HepG2 (cell line): ENCODE results near the gene FBXO7.

Experiments used
- CBX5 ChIP-seq: sonication (generic); formaldehyde crosslinking; IDR thresholded peaks from 2 replicates; pipeline ENCODE4 v1.4.0; 2020; ENCODE audit warnings: missing genetic modification reagents, borderline replicate concordance
- CHD4 ChIP-seq: fragments of 200-600 bp; sonication (generic); IDR thresholded peaks from 2 replicates; pipeline ENCODE4 v1.7.0; 2017; ENCODE audit warnings: mild to moderate bottlenecking, low read length, borderline replicate concordance
- MAFG ChIP-seq: sonication (generic); formaldehyde crosslinking; IDR thresholded peaks from 2 replicates; pipeline ENCODE4 v1.5.1; 2020; ENCODE audit warnings: mild to moderate bottlenecking, missing genetic modification reagents
- NR2C2 ChIP-seq: sonication (generic); formaldehyde crosslinking; IDR thresholded peaks from 2 replicates; pipeline ENCODE4 v1.4.0; 2020; ENCODE audit warnings: missing genetic modification reagents, mild to moderate bottlenecking, moderate library complexity, borderline replicate concordance
- POLR2A ChIP-seq, 2 experiments: IDR thresholded peaks; 2 replicates each; pipeline ENCODE4 v1.6.1; 2011; ENCODE audit warnings: low read depth in 2 of 2, low read length in 2 of 2, mild to moderate bottlenecking in 1 of 2, moderate library complexity in 1 of 2; ENCODE audit not compliant: insufficient read depth in 1 of 2
- SP2 ChIP-seq: sonication (generic); formaldehyde crosslinking; IDR thresholded peaks from 2 replicates; pipeline ENCODE4 v1.5.1; 2020; ENCODE audit warnings: mild to moderate bottlenecking, missing genetic modification reagents
- TAF15 ChIP-seq: fragments of 200-400 bp; formaldehyde crosslinking; IDR thresholded peaks from one replicate; pipeline ENCODE4 v1.6.1; 2018; ENCODE audit warnings: mild to moderate bottlenecking, low read depth, low read length; ENCODE audit not compliant: poor library complexity, severe bottlenecking
- ZNF644 ChIP-seq: IDR thresholded peaks from 2 replicates; pipeline ENCODE4 v1.6.1; 2016; ENCODE audit warnings: low read depth
- TF ChIP-seq, protein P1 (sequence below): sonication (generic); formaldehyde crosslinking; IDR thresholded peaks from 2 replicates; pipeline ENCODE4 v1.4.0; 2020; ENCODE audit warnings: mild to moderate bottlenecking, missing genetic modification reagents, borderline replicate concordance
- TF ChIP-seq, protein P2 (sequence below): sonication (generic); formaldehyde crosslinking; IDR thresholded peaks from 2 replicates; pipeline ENCODE4 v1.5.0; 2020; ENCODE audit warnings: missing genetic modification reagents
- TF ChIP-seq, protein P3 (sequence below): sonication (generic); formaldehyde crosslinking; IDR thresholded peaks from 2 replicates; pipeline ENCODE4 v1.4.0; 2020; ENCODE audit warnings: missing genetic modification reagents

DNA sequence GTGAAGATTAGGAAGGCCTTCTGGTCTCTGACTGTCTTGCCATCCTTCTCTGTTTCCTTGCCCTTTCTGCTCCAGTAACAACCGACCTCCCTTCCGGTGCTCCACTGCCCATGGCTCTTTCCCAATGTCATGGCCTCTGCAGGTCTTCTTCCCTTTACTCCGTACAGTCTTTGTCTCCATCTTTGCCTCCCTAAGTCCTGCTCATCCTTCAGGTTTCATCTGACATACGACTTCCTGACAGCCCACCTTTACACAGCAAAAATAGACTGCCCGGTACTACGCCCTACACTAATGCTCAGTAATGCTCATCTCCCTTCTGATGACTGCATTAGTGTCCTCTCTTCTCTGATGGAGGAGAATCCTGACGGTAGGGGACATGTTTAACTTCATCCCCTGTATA is 63.9 kb downstream of the FBXO7 start:
- no peak for TF ChIP-seq CHD4
- TF ChIP-seq POLR2A (IDR thresholded peaks at IDR 0.05; ENCODE audit: insufficient read depth in 1 of 2, low read depth in 2 of 2, low read length in 2 of 2): no peak
- no peak for TF ChIP-seq MAFG
- TF ChIP-seq, protein P1, sequence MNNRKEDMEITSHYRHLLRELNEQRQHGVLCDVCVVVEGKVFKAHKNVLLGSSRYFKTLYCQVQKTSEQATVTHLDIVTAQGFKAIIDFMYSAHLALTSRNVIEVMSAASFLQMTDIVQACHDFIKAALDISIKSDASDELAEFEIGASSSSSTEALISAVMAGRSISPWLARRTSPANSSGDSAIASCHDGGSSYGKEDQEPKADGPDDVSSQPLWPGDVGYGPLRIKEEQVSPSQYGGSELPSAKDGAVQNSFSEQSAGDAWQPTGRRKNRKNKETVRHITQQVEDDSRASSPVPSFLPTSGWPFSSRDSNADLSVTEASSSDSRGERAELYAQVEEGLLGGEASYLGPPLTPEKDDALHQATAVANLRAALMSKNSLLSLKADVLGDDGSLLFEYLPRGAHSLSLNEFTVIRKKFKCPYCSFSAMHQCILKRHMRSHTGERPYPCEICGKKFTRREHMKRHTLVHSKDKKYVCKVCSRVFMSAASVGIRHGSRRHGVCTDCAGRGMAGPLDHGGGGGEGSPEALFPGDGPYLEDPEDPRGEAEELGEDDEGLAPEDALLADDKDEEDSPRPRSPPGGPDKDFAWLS (CRISPR knock-in tag): no peak
- no peak for TF ChIP-seq ZNF644 (CRISPR knock-in tag)
- no peak for TF ChIP-seq CBX5
- TF ChIP-seq NR2C2 (CRISPR knock-in tag): no peak
- TF ChIP-seq, protein P2, sequence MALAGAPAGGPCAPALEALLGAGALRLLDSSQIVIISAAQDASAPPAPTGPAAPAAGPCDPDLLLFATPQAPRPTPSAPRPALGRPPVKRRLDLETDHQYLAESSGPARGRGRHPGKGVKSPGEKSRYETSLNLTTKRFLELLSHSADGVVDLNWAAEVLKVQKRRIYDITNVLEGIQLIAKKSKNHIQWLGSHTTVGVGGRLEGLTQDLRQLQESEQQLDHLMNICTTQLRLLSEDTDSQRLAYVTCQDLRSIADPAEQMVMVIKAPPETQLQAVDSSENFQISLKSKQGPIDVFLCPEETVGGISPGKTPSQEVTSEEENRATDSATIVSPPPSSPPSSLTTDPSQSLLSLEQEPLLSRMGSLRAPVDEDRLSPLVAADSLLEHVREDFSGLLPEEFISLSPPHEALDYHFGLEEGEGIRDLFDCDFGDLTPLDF (CRISPR knock-in tag): no peak
- TF ChIP-seq SP2 (CRISPR knock-in tag): no peak
- TF ChIP-seq TAF15: no peak
- TF ChIP-seq, protein P3, sequence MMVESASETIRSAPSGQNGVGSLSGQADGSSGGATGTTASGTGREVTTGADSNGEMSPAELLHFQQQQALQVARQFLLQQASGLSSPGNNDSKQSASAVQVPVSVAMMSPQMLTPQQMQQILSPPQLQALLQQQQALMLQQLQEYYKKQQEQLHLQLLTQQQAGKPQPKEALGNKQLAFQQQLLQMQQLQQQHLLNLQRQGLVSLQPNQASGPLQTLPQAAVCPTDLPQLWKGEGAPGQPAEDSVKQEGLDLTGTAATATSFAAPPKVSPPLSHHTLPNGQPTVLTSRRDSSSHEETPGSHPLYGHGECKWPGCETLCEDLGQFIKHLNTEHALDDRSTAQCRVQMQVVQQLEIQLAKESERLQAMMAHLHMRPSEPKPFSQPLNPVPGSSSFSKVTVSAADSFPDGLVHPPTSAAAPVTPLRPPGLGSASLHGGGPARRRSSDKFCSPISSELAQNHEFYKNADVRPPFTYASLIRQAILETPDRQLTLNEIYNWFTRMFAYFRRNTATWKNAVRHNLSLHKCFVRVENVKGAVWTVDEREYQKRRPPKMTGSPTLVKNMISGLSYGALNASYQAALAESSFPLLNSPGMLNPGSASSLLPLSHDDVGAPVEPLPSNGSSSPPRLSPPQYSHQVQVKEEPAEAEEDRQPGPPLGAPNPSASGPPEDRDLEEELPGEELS (CRISPR knock-in tag): no peak
